ENCODE results near the gene PBX2.

The PBX2 gene

GRCh38 chr6:32163559-32164258 lies 26.3 kb downstream of the PBX2 start:
- no peak for DNase-seq
- Histone ChIP-seq H3K4me1 (ENCODE audit: control insufficient read depth, insufficient read depth, low read length, poor library complexity, severe bottlenecking) (no peaks in the 10 kb centered on the region), H3K4me3 (ENCODE audit: insufficient read depth, low read depth, low read length, poor library complexity, severe bottlenecking) (no peak overlapping the region), H3K9me3 (ENCODE audit: control insufficient read depth, low read length) (no peaks in the 10 kb centered on the region), H3K36me3 (ENCODE audit: control insufficient read depth, insufficient read depth, low read length) (peaks cover 4% of the 10 kb centered on the region), H3K27me3 (replicated peaks; ENCODE audit: control insufficient read depth, insufficient read depth, low read length, poor library complexity, severe bottlenecking) (no peaks in the 10 kb centered on the region), H3K27ac (ENCODE audit: insufficient read depth, low read length, poor library complexity, severe bottlenecking) (no peak overlapping the region)

- Histone ChIP-seq H3K27me3 (replicated peaks; ENCODE audit: control insufficient read depth, insufficient read depth, low read length, poor library complexity, severe bottlenecking) (no peaks in the 10 kb centered on the region), H3K9me3 (ENCODE audit: control insufficient read depth, low read length) (no peaks in the 10 kb centered on the region), H3K4me1 (ENCODE audit: control insufficient read depth, insufficient read depth, low read length, poor library complexity, severe bottlenecking) (peaks cover 14% of the 10 kb centered on the region), H3K4me3 (ENCODE audit: insufficient read depth, low read depth, low read length, poor library complexity, severe bottlenecking) (no peak overlapping the region), H3K36me3 (ENCODE audit: control insufficient read depth, insufficient read depth, low read length) (no peaks in the 10 kb centered on the region), H3K27ac (ENCODE audit: insufficient read depth, low read length, poor library complexity, severe bottlenecking) (no peak overlapping the region)
- DNase-seq, result no peak
Measured at GRCh38 chr6:32158052-32158451, 31.9 kb downstream of the PBX2 start.

- H3K9me3 ChIP-seq (ENCODE audit: control insufficient read depth, low read length), result no peaks in the 10 kb centered on the region
- peaks cover 14% of the 10 kb centered on the region for H3K4me1 ChIP-seq (ENCODE audit: control insufficient read depth, insufficient read depth, low read length, poor library complexity, severe bottlenecking)
- no peak overlapping the region for H3K27ac ChIP-seq (ENCODE audit: insufficient read depth, low read length, poor library complexity, severe bottlenecking)
- no peaks in the 10 kb centered on the region for H3K36me3 ChIP-seq (ENCODE audit: control insufficient read depth, insufficient read depth, low read length)
- no peak for DNase-seq
- H3K4me3 ChIP-seq (ENCODE audit: insufficient read depth, low read depth, low read length, poor library complexity, severe bottlenecking), result no peak overlapping the region
- no peaks in the 10 kb centered on the region for H3K27me3 ChIP-seq (replicated peaks; ENCODE audit: control insufficient read depth, insufficient read depth, low read length, poor library complexity, severe bottlenecking)
Measured at GRCh38 chr6:32156891-32157290, 33.1 kb downstream of the PBX2 start.

GRCh38 chr6:32154514-32155161 lies 35.4 kb downstream of the PBX2 start:
- DNase-seq, result peak; percentile 35 to 45 (median 41)
- Histone ChIP-seq H3K27ac (ENCODE audit: insufficient read depth, low read length, poor library complexity, severe bottlenecking) (peak overlapping the region; percentile 61), H3K4me3 (ENCODE audit: insufficient read depth, low read depth, low read length, poor library complexity, severe bottlenecking) (peak overlapping the region; percentile 67)

GRCh38 chr6:32153564-32154513 lies 36.2 kb downstream of the PBX2 start, which contains the start of gene PPT2:
Gene PPT2, plus strand, starts transcription at chr6:32154141. Its CDS starts 454 bp downstream, at chr6:32154595.
- Histone ChIP-seq H3K36me3 (ENCODE audit: control insufficient read depth, insufficient read depth, low read length) (no peaks in the 10 kb centered on the region), H3K27me3 (replicated peaks; ENCODE audit: control insufficient read depth, insufficient read depth, low read length, poor library complexity, severe bottlenecking) (peaks cover 7% of the 10 kb centered on the region), H3K4me3 (ENCODE audit: insufficient read depth, low read depth, low read length, poor library complexity, severe bottlenecking) (peak within 1 kb of the TSS; percentile 67), H3K9me3 (ENCODE audit: control insufficient read depth, low read length) (no peaks in the 10 kb centered on the region), H3K4me1 (ENCODE audit: control insufficient read depth, insufficient read depth, low read length, poor library complexity, severe bottlenecking) (peaks cover 19% of the 10 kb centered on the region), H3K27ac (ENCODE audit: insufficient read depth, low read length, poor library complexity, severe bottlenecking) (peak within 1 kb of the TSS; percentile 61)
- peak; percentile 36 to 49 (median 44) for DNase-seq

More at GRCh38 chr6:32154514-32155161, 35.4 kb downstream of the PBX2 start:
- Histone ChIP-seq H3K4me1 (ENCODE audit: control insufficient read depth, insufficient read depth, low read length, poor library complexity, severe bottlenecking) (peaks cover 14% of the 10 kb centered on the region), H3K36me3 (ENCODE audit: control insufficient read depth, insufficient read depth, low read length) (no peaks in the 10 kb centered on the region), H3K27me3 (replicated peaks; ENCODE audit: control insufficient read depth, insufficient read depth, low read length, poor library complexity, severe bottlenecking) (no peaks in the 10 kb centered on the region), H3K9me3 (ENCODE audit: control insufficient read depth, low read length) (no peaks in the 10 kb centered on the region)

- no peaks in the 10 kb centered on the region for H3K36me3 ChIP-seq (ENCODE audit: control insufficient read depth, insufficient read depth, low read length)
- H3K27ac ChIP-seq (ENCODE audit: insufficient read depth, low read length, poor library complexity, severe bottlenecking), result no peak overlapping the region
- H3K4me1 ChIP-seq (ENCODE audit: control insufficient read depth, insufficient read depth, low read length, poor library complexity, severe bottlenecking), result peaks cover 21% of the 10 kb centered on the region
- peaks cover 11% of the 10 kb centered on the region for H3K27me3 ChIP-seq (replicated peaks; ENCODE audit: control insufficient read depth, insufficient read depth, low read length, poor library complexity, severe bottlenecking)
- H3K4me3 ChIP-seq (ENCODE audit: insufficient read depth, low read depth, low read length, poor library complexity, severe bottlenecking), result no peak overlapping the region
- no peak for DNase-seq
- H3K9me3 ChIP-seq (ENCODE audit: control insufficient read depth, low read length), result no peaks in the 10 kb centered on the region
Measured at GRCh38 chr6:32152769-32153563, 37.0 kb downstream of the PBX2 start.

GRCh38 chr6:32151863-32152768 lies 37.9 kb downstream of the PBX2 start, which contains the start of gene PRRT1:
Gene PRRT1, minus strand, starts transcription at chr6:32151939. Its CDS starts 112 bp downstream, at chr6:32151827.
- H3K9me3 ChIP-seq (ENCODE audit: control insufficient read depth, low read length), result no peaks in the 10 kb centered on the region
- H3K4me3 ChIP-seq (ENCODE audit: insufficient read depth, low read depth, low read length, poor library complexity, severe bottlenecking), result no peak within 1 kb of the TSS
- no peaks in the 10 kb centered on the region for H3K36me3 ChIP-seq (ENCODE audit: control insufficient read depth, insufficient read depth, low read length)
- H3K4me1 ChIP-seq (ENCODE audit: control insufficient read depth, insufficient read depth, low read length, poor library complexity, severe bottlenecking), result peaks cover 21% of the 10 kb centered on the region
- DNase-seq, result no peak
- peaks cover 11% of the 10 kb centered on the region for H3K27me3 ChIP-seq (replicated peaks; ENCODE audit: control insufficient read depth, insufficient read depth, low read length, poor library complexity, severe bottlenecking)
- H3K27ac ChIP-seq (ENCODE audit: insufficient read depth, low read length, poor library complexity, severe bottlenecking), result no peak within 1 kb of the TSS

- no peak for DNase-seq
- no peak overlapping the region for H3K27ac ChIP-seq (ENCODE audit: insufficient read depth, low read length, poor library complexity, severe bottlenecking)
- H3K9me3 ChIP-seq (ENCODE audit: control insufficient read depth, low read length), result no peaks in the 10 kb centered on the region
- H3K4me3 ChIP-seq (ENCODE audit: insufficient read depth, low read depth, low read length, poor library complexity, severe bottlenecking), result no peak overlapping the region
- H3K27me3 ChIP-seq (replicated peaks; ENCODE audit: control insufficient read depth, insufficient read depth, low read length, poor library complexity, severe bottlenecking), result peaks cover 11% of the 10 kb centered on the region
- peaks cover 21% of the 10 kb centered on the region for H3K4me1 ChIP-seq (ENCODE audit: control insufficient read depth, insufficient read depth, low read length, poor library complexity, severe bottlenecking)
- H3K36me3 ChIP-seq (ENCODE audit: control insufficient read depth, insufficient read depth, low read length), result no peaks in the 10 kb centered on the region
Measured at GRCh38 chr6:32151181-32151862, 38.7 kb downstream of the PBX2 start.

Data from effector memory CD4-positive, alpha-beta T cell (primary cell).